ENCODE data around the gene USP33.

DNA sequence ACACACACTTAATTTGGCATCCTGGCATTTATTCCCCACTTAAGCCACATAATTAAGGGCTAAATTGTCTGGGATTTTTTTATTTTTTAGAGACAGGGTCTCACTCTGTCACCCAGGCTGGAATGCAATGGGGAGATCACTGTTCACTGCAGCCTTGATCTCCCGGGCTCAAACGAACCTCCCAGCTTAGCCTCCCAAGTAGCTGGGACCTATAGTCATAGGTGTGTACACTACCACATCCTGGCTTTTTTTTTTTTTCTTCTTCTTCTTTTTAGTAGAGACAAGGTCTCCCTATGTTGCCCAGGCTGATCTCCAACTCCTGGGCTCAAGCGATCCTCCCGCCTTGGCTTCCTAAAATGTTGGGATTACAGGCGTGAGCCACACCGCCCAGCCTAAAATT lies 101.4 kb downstream of the USP33 start:
- no peak for TF ChIP-seq POLR2AphosphoS5 (IDR thresholded peaks at IDR 0.05; ENCODE audit: insufficient read depth in 1 of 2, low read depth in 1 of 2)
- TF ChIP-seq POLR2A (IDR thresholded peaks at IDR 0.05), result no peak
